Measurements from ENCODE around the gene COMMD1.

DNA sequence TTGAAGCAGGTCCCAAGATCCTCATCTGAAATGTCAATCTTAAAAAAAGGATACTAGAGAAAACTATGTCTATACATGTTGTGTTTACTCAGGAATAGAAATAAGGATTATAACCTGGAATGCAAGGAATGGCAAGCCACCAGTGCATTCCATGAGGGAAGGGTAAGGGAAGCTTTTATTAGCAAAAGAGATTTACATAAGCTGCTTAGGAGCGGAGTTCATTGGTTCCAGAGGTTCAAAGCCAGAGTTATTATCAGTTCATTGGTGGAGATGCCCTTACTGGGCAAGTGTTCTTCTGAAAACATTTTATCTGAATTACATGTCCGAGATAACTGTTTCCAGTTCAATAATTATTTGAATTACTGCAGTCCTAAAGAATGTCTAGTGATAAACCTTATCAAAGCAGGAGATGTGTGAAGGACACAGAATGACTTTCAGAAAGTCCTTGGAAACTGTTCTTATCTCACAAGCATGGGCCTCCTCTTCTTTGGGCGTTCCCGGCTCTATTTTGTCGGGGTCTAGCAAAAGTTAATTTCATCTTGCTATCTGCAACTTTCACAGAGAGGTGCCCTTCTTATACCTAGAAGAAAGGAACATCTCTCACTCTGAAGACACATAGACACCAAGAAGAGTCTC, 23.5 kb downstream of the COMMD1 start:
- TF ChIP-seq POLR2A (IDR thresholded peaks at IDR 0.05; ENCODE audit: low read length) (no peak), GATA1 (IDR thresholded peaks at IDR 0.05; ENCODE audit: low read depth, low read length) (no peak)
